K562 (cell line): ENCODE data around the gene PDE2A. TPM values are rescaled to one million over a fixed set of nuclear protein-coding genes. Genes with fewer than 3 reads are reported as not detected.

Experiments
- BRD4 ChIP-seq: fragments of 200-600 bp; sonication (generic); IDR thresholded peaks from 2 replicates; pipeline ENCODE4 v1.6.1; 2017; ENCODE audit warnings: inconsistent platforms
- C11orf30 ChIP-seq: fragments of 450-650 bp; IDR thresholded peaks from 2 replicates; pipeline ENCODE4 v1.6.1; 2016; ENCODE audit warnings: low read depth, mild to moderate bottlenecking
- CCNT2 ChIP-seq: IDR thresholded peaks from 2 replicates; pipeline ENCODE4 v1.6.1; 2011; ENCODE audit warnings: borderline replicate concordance, low read depth, mild to moderate bottlenecking, moderate library complexity, mixed read lengths, low read length; ENCODE audit not compliant: insufficient read length; ENCODE audit errors: extremely low read depth
- ETV5 ChIP-seq: sonication (generic); formaldehyde crosslinking; IDR thresholded peaks from 2 replicates; pipeline ENCODE4 v1.4.0; 2020; ENCODE audit warnings: low read depth, mild to moderate bottlenecking, missing genetic modification reagents
- HSF4 ChIP-seq: fragments of 250-450 bp; sonication (Bioruptor Pico); IDR thresholded peaks from 2 replicates; pipeline ENCODE4 v2.1.2; 2022; ENCODE audit warnings: mild to moderate bottlenecking, moderate library complexity, borderline replicate concordance
- MCM3 ChIP-seq: fragments of 450-650 bp; IDR thresholded peaks from 2 replicates; pipeline ENCODE4 v1.6.1; 2016
- NKRF ChIP-seq: fragments of 450-650 bp; IDR thresholded peaks from 2 replicates; pipeline ENCODE4 v1.6.1; 2016; ENCODE audit warnings: borderline replicate concordance
- NR3C1 ChIP-seq: sonication (generic); formaldehyde crosslinking; IDR thresholded peaks from 2 replicates; pipeline ENCODE4 v1.8.1; 2022; ENCODE audit warnings: missing genetic modification reagents
- PHF21A ChIP-seq: fragments of 450-650 bp; IDR thresholded peaks from 2 replicates; pipeline ENCODE4 v1.6.1; 2017; ENCODE audit warnings: low read depth, borderline replicate concordance
- SMARCA4 ChIP-seq: fragments of 450-650 bp; IDR thresholded peaks from 2 replicates; pipeline ENCODE4 v1.6.1; 2016
- SNAPC5 ChIP-seq: fragments of 250-450 bp; sonication (Bioruptor Pico); IDR thresholded peaks from 2 replicates; pipeline ENCODE4 v1.8.0; 2021; ENCODE audit warnings: moderate library complexity, mild to moderate bottlenecking, inconsistent platforms
- U2AF2 ChIP-seq: fragments of 200-400 bp; formaldehyde crosslinking; optimal IDR thresholded peaks from 2 replicates; pipeline ENCODE3; 2017; ENCODE audit warnings: low read depth, mild to moderate bottlenecking, low read length
- ZEB2 ChIP-seq: fragments of 450-650 bp; IDR thresholded peaks from 2 replicates; pipeline ENCODE4 v1.6.1; 2016
- ZNF217 ChIP-seq: sonication (generic); formaldehyde crosslinking; IDR thresholded peaks from 2 replicates; pipeline ENCODE4 v1.8.0; 2022; ENCODE audit warnings: mild to moderate bottlenecking, missing genetic modification reagents
- ZNF780A ChIP-seq: fragments of 250-450 bp; sonication (Bioruptor Pico); IDR thresholded peaks from 2 replicates; pipeline ENCODE4 v1.5.0; 2021; ENCODE audit warnings: mild to moderate bottlenecking
- polyA plus RNA-seq, 8 experiments: library from polyadenylated mRNA; depleted of rRNA in 4 of 8; stranded (reverse) in 5 of 8; unstranded in 3 of 8; fragments of >200 nt; fragmentation: Nextera tagmentation in 2 of 8; fragmentation: Illumina TruSeq in 1 of 8; extraction: Ambion mirVana in 2 of 8; extraction: Trizol in 1 of 8; gene quantifications; 2 replicates each; pipeline versions ENCODE4 v1.2.1 to v1.2.3, GENCODE V29; 2011 to 2014; ENCODE audit warnings: inconsistent platforms in 1 of 8, missing spikeins in 1 of 8
- total RNA-seq, 7 experiments: library from RNA; depleted of rRNA in 6 of 7; stranded (reverse); fragments of >200 nt in 6 of 7; fragmentation: Illumina TruSeq in 2 of 7; extraction: Trizol in 2 of 7; gene quantifications; 2 replicates each; pipeline versions ENCODE4 v1.2.1 to v1.2.3, GENCODE V29; 2011 to 2021; ENCODE audit warnings: low replicate concordance in 1 of 7
- TF ChIP-seq, protein P1 (sequence below): fragments of 450-650 bp; IDR thresholded peaks from 2 replicates; pipeline ENCODE4 v1.6.1; 2016; ENCODE audit warnings: low read depth
- TF ChIP-seq, protein P2 (sequence below): sonication (generic); formaldehyde crosslinking; IDR thresholded peaks from 2 replicates; pipeline ENCODE4 v1.8.0; 2022; ENCODE audit warnings: mild to moderate bottlenecking, missing genetic modification reagents, borderline replicate concordance

PDE2A gene
- total and polyA plus RNA-seq, 9 of the 15 experiments (the other 6 are each of a cell fraction or from before 2014, with no cell fraction given) = 0.07 to 15.2 (median 1.6) TPM; not detected in 1

- TF ChIP-seq PHF21A (no peak), U2AF2 (no peak), SMARCA4 (peak; percentile 82; the same call in 1 of the 2 replicates), MCM3 (no peak), NR3C1 (CRISPR knock-in tag) (no peak), ZNF780A (CRISPR knock-in tag) (no peak), CCNT2 (no peak), HSF4 (no peak), BRD4 (no peak), ZNF217 (CRISPR knock-in tag) (no peak), C11orf30 (no peak), ETV5 (CRISPR knock-in tag) (0 out of 2 replicates have a peak, but pooled peaks have one; percentile 31), SNAPC5 (CRISPR knock-in tag) (no peak), ZEB2 (peak; percentile 72), NKRF (peak; percentile 52; the same call in 1 of the 2 replicates)
- TF ChIP-seq, protein P1, sequence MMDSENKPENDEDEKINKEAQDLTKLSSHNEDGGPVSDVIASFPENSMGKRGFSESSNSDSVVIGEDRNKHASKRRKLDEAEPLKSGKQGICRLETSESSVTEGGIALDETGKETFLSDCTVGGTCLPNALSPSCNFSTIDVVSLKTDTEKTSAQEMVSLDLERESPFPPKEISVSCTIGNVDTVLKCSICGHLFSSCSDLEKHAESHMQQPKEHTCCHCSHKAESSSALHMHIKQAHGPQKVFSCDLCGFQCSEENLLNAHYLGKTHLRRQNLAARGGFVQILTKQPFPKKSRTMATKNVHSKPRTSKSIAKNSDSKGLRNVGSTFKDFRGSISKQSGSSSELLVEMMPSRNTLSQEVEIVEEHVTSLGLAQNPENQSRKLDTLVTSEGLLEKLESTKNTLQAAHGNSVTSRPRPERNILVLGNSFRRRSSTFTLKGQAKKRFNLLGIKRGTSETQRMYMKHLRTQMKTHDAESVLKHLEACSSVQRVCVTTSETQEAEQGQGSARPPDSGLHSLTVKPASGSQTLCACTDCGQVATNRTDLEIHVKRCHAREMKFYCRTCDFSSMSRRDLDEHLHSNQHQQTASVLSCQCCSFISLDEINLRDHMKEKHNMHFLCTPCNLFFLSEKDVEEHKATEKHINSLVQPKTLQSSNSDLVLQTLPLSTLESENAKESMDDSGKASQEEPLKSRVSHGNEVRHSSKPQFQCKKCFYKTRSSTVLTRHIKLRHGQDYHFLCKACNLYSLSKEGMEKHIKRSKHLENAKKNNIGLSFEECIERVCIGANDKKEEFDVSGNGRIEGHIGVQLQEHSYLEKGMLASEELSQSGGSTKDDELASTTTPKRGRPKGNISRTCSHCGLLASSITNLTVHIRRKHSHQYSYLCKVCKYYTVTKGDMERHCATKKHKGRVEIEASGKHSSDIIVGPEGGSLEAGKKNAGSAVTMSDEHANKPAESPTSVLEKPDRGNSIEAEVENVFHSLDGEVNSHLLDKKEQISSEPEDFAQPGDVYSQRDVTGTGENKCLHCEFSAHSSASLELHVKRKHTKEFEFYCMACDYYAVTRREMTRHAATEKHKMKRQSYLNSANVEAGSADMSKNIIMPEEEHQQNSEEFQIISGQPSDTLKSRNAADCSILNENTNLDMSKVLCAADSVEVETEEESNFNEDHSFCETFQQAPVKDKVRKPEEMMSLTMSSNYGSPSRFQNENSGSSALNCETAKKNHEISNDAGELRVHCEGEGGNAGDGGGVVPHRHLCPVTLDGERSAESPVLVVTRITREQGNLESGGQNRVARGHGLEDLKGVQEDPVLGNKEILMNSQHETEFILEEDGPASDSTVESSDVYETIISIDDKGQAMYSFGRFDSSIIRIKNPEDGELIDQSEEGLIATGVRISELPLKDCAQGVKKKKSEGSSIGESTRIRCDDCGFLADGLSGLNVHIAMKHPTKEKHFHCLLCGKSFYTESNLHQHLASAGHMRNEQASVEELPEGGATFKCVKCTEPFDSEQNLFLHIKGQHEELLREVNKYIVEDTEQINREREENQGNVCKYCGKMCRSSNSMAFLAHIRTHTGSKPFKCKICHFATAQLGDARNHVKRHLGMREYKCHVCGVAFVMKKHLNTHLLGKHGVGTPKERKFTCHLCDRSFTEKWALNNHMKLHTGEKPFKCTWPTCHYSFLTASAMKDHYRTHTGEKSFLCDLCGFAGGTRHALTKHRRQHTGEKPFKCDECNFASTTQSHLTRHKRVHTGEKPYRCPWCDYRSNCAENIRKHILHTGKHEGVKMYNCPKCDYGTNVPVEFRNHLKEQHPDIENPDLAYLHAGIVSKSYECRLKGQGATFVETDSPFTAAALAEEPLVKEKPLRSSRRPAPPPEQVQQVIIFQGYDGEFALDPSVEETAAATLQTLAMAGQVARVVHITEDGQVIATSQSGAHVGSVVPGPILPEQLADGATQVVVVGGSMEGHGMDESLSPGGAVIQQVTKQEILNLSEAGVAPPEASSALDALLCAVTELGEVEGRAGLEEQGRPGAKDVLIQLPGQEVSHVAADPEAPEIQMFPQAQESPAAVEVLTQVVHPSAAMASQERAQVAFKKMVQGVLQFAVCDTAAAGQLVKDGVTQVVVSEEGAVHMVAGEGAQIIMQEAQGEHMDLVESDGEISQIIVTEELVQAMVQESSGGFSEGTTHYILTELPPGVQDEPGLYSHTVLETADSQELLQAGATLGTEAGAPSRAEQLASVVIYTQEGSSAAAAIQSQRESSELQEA = no peak
- TF ChIP-seq, protein P2, sequence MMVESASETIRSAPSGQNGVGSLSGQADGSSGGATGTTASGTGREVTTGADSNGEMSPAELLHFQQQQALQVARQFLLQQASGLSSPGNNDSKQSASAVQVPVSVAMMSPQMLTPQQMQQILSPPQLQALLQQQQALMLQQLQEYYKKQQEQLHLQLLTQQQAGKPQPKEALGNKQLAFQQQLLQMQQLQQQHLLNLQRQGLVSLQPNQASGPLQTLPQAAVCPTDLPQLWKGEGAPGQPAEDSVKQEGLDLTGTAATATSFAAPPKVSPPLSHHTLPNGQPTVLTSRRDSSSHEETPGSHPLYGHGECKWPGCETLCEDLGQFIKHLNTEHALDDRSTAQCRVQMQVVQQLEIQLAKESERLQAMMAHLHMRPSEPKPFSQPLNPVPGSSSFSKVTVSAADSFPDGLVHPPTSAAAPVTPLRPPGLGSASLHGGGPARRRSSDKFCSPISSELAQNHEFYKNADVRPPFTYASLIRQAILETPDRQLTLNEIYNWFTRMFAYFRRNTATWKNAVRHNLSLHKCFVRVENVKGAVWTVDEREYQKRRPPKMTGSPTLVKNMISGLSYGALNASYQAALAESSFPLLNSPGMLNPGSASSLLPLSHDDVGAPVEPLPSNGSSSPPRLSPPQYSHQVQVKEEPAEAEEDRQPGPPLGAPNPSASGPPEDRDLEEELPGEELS (CRISPR knock-in tag) = no peak
These were observed 21.2 kb downstream of the PDE2A start (continued) for GRCh38 chr11:72652873-72653630.
